HG03342 (cell line): ENCODE data around the gene IL21R.
A peak's percentile ranks its signal among the peaks of the same experiment; 100 is the strongest.
"Not testable (repeated sequence)": the region's sequence is repeated elsewhere in the genome, so short reads cannot be mapped to it uniquely, and the experiment has no call there.

Source experiments
- ATAC-seq: cut with Tn5 transposase; IDR thresholded peaks from one replicate; pipeline ENCODE4 v1.9.1; 2021; ENCODE audit warnings: mild to moderate bottlenecking, moderate library complexity; ENCODE audit not compliant: unreplicated experiment

IL21R gene

GRCh38 chr16:27441276-27441675 lies 39.3 kb downstream of the IL21R start:
- ATAC-seq = no peak

- ATAC-seq = no peak
Observed at GRCh38 chr16:27441998-27442397, 40.0 kb downstream of the IL21R start.

GRCh38 chr16:27444015-27444414 lies 42.0 kb downstream of the IL21R start:
- no peak for ATAC-seq

- no peak for ATAC-seq
Observed at GRCh38 chr16:27444470-27444869, 42.5 kb downstream of the IL21R start.

GRCh38 chr16:27445502-27446175 lies 43.7 kb downstream of the IL21R start:
- no peak for ATAC-seq

- ATAC-seq = no peak
Observed at GRCh38 chr16:27446721-27447120, 44.7 kb downstream of the IL21R start.

GRCh38 chr16:27447301-27447700 lies 45.3 kb downstream of the IL21R start:
- ATAC-seq = no peak

GRCh38 chr16:27448532-27449433 lies 46.8 kb downstream of the IL21R start:
- ATAC-seq = no peak

GRCh38 chr16:27449434-27450195 lies 47.6 kb downstream of the IL21R start:
- peak; percentile 42 for ATAC-seq

- peak; percentile 13 for ATAC-seq
Observed at GRCh38 chr16:27450196-27450549, 48.2 kb downstream of the IL21R start.

- ATAC-seq = no peak
Observed at GRCh38 chr16:27452569-27453493, 50.9 kb downstream of the IL21R start.

- no peak for ATAC-seq
Observed at GRCh38 chr16:27453494-27453825, 51.5 kb downstream of the IL21R start.

GRCh38 chr16:27455700-27456099 lies 53.7 kb downstream of the IL21R start:
- no peak for ATAC-seq

- ATAC-seq = not testable (repeated sequence)
Observed at GRCh38 chr16:27457605-27457900, 55.6 kb downstream of the IL21R start.

- no peak for ATAC-seq
Observed at GRCh38 chr16:27458258-27458657, 56.3 kb downstream of the IL21R start.

GRCh38 chr16:27458987-27459688 lies 57.2 kb downstream of the IL21R start:
- no peak for ATAC-seq

GRCh38 chr16:27460213-27460612 lies 58.2 kb downstream of the IL21R start:
- ATAC-seq = no peak

- no peak for ATAC-seq
Observed at GRCh38 chr16:27460663-27461482, 58.9 kb downstream of the IL21R start.

- ATAC-seq = no peak
Observed at GRCh38 chr16:27461483-27462171, 59.7 kb downstream of the IL21R start.
